Heart left ventricle (tissue), 13 donors: ENCODE results near the gene ARHGAP15.

Experiments used
- CTCF ChIP-seq, 12 donors: fragments of 200-600 bp; sonication (generic) in 4 of 12; IDR thresholded peaks; one replicate each; pipeline versions ENCODE4 v1.5.0 to v1.8.0; 2018 to 2022; ENCODE audit warnings: antibody characterized with exemption in 12 of 12, mild to moderate bottlenecking in 5 of 12
- POLR2A ChIP-seq, 2 donors: fragments of 450-650 bp; IDR thresholded peaks; one replicate each; pipeline ENCODE4 v1.6.1; 2017; ENCODE audit warnings: antibody characterized with exemption in 2 of 2, mild to moderate bottlenecking in 2 of 2, moderate library complexity in 2 of 2
- donor health status: ischemic (EF 13 %, LVEDD 7.1; RV severe dilation, severe dysfunction).
- donor health status: DM: no; HTN: yes; CAD: no.
- donor health status: DM: no; HTN: no; CAD: no.
- donor health status: ischemic (EF 25% LVEDD 6.9; RV normal size, moderate dysfunction).
- donor health status: ischemic (EF 25% LVEDD 5.7; RV mildly dilated, moderate dysfunction).
- donor health status: ischemic (EF 35%, LVEDD 5.7; RV mildly dilated, moderate dysfunction).
- donor health status: nonischemic (EF 11% LVEDD 7.7; RV severe dilation, severe dysfunction).
- donor health status: DM: yes; HTN: yes; CAD: no.
- donor health status: PGD.
- donor health status: ischemic (EF 29% LVEDD 5.4; RV normal size, mild dysfunction).
- donor health status: nonischemic (EF 23%, LVEDD 6.1; RV moderate dilation, normal function).

- TF ChIP-seq POLR2A (IDR thresholded peaks at IDR 0.05): no peak
- TF ChIP-seq CTCF (IDR thresholded peaks at IDR 0.05): no peak
These were observed 561.9 kb downstream of the ARHGAP15 start for GRCh38 chr2:143691121-143691520.
